HG03457 (cell line): Measurements from ENCODE around the gene TMEM30B.
"Not testable (repeated sequence)": the region's sequence is repeated elsewhere in the genome, so short reads cannot be mapped to it uniquely, and the experiment has no call there.

Experiments used
- ATAC-seq: cut with Tn5 transposase; IDR thresholded peaks from one replicate; pipeline ENCODE4 v1.9.1; 2021; ENCODE audit warnings: moderate number of reproducible peaks; ENCODE audit not compliant: unreplicated experiment

TMEM30B gene

GRCh38 chr14:61281186-61281947, at the start of gene TMEM30B:
Gene TMEM30B, minus strand, starts transcription at chr14:61281338. Its CDS starts 191 bp downstream, at chr14:61281147.
- ATAC-seq = no peak

GRCh38 chr14:61330511-61330910, 49.4 kb upstream of the TMEM30B start:
- ATAC-seq = no peak

- ATAC-seq = no peak
These were observed 48.4 kb upstream of the TMEM30B start for GRCh38 chr14:61329478-61330051.

GRCh38 chr14:61328626-61329262, 47.6 kb upstream of the TMEM30B start:
- no peak for ATAC-seq

GRCh38 chr14:61326847-61327246, 45.7 kb upstream of the TMEM30B start:
- ATAC-seq = no peak

- no peak for ATAC-seq
These were observed 45.0 kb upstream of the TMEM30B start for GRCh38 chr14:61326146-61326545.

- no peak for ATAC-seq
These were observed 44.0 kb upstream of the TMEM30B start for GRCh38 chr14:61325166-61325565.

- no peak for ATAC-seq
These were observed 42.8 kb upstream of the TMEM30B start for GRCh38 chr14:61323970-61324369.

- no peak for ATAC-seq
These were observed 41.7 kb upstream of the TMEM30B start for GRCh38 chr14:61322799-61323290.

- no peak for ATAC-seq
These were observed 41.1 kb upstream of the TMEM30B start for GRCh38 chr14:61322011-61322798.

GRCh38 chr14:61321385-61322010, 40.4 kb upstream of the TMEM30B start, which contains the start of gene PRKCH:
Gene PRKCH, plus strand, starts transcription at chr14:61321579. Its CDS starts 523 bp downstream, at chr14:61322102.
- no peak for ATAC-seq

- no peak for ATAC-seq
These were observed 39.8 kb upstream of the TMEM30B start for GRCh38 chr14:61320806-61321384.

- not testable (repeated sequence) for ATAC-seq
These were observed 39.0 kb upstream of the TMEM30B start for GRCh38 chr14:61320170-61320569.

- no peak for ATAC-seq
These were observed 38.6 kb upstream of the TMEM30B start for GRCh38 chr14:61319706-61320105.

- no peak for ATAC-seq
These were observed 37.9 kb upstream of the TMEM30B start for GRCh38 chr14:61319086-61319485.

- ATAC-seq = no peak
These were observed 34.2 kb upstream of the TMEM30B start for GRCh38 chr14:61315313-61315712.

- ATAC-seq = not testable (repeated sequence)
These were observed 27.6 kb upstream of the TMEM30B start for GRCh38 chr14:61308701-61309100.

GRCh38 chr14:61308198-61308597, 27.1 kb upstream of the TMEM30B start:
- no peak for ATAC-seq

GRCh38 chr14:61304688-61305087, 23.6 kb upstream of the TMEM30B start:
- no peak for ATAC-seq

- no peak for ATAC-seq
These were observed 19.6 kb upstream of the TMEM30B start for GRCh38 chr14:61300754-61301153.
